SK-N-MC (cell line): Measurements from ENCODE around the gene SPN.
"Not testable (repeated sequence)": the region's sequence is repeated elsewhere in the genome, so short reads cannot be mapped to it uniquely, and the experiment has no call there.

ENCODE experiments used
- EZH2 ChIP-seq: fragments of 200-600 bp; sonication (generic); IDR thresholded peaks from one replicate; pipeline ENCODE4 v1.6.1; 2017; ENCODE audit warnings: antibody characterized with exemption
- FOXP2 ChIP-seq: optimal IDR thresholded peaks from 2 replicates; pipeline ENCODE3; 2011; ENCODE audit warnings: mild to moderate bottlenecking, moderate library complexity; ENCODE audit not compliant: insufficient read depth; ENCODE audit errors: extremely low read length, control extremely low read depth
- POLR2AphosphoS5 ChIP-seq: IDR thresholded peaks from 2 replicates; pipeline ENCODE4 v1.6.1; 2012; ENCODE audit warnings: mild to moderate bottlenecking, low read depth, low read length, borderline replicate concordance

DNA sequence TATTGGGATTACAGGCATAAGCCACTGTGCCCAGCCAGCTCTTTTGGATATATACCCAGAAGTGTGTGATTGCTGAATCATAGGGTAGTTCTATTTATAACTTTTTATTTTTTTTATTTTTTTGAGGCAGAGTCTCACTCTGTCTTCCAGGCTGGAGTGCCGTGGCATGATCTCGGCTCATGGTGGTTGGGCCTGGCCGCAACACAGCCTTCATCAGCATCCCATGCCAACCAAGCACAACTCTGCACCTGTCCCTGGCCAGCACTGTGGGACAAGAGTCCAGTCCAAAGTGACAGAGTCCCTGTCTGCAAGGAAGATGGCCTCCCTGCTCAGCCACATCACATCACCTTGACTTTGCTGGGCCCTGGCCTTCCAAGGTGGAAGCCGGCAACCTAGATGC is 37.9 kb upstream of the SPN start:
- TF ChIP-seq EZH2, POLR2AphosphoS5, FOXP2: not testable (repeated sequence)
